ENCODE measurements around the gene HEXB. TPM values are rescaled to one million over a fixed set of nuclear protein-coding genes. Genes with fewer than 3 reads are reported as not detected.

Gene HEXB
- total RNA-seq, 1 experiment from 2014 or later = 248 TPM

DNA sequence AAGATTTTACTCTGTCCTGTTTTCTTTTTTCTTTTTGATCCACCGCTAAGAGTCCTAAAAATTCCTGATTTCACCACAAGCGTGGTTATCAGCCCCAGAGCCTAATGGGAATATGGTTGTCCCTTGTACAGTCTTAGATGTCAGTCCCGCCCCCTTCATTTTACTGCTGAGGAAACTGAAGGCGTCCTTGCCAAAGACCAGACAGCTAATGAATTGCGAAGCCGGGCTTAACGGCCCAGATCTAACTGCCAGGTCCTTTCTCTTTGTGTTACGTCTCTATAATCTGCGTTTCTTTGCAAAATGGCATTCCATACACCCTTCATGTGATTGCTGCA is 82.5 kb downstream of the HEXB start:
- Histone ChIP-seq H3K4me1 (ENCODE audit: control insufficient read depth, insufficient read depth, low read length) (peaks cover 22% of the 10 kb centered on the region), H3K27me3 (ENCODE audit: control insufficient read depth, insufficient read depth, low read length) (no peaks in the 10 kb centered on the region), H3K9me3 (ENCODE audit: control insufficient read depth, insufficient read depth, low read depth, low read length) (no peaks in the 10 kb centered on the region), H3K4me3 (ENCODE audit: low read depth in 2 of 2, low read length in 2 of 2) (peak overlapping the region; percentile 99 to 100), H3K36me3 (ENCODE audit: control insufficient read depth, insufficient read depth, low read length) (peaks cover 32% of the 10 kb centered on the region), H3K27ac (ENCODE audit: low read length) (peak overlapping the region; percentile 98)
- TF ChIP-seq TCF7L2 (IDR thresholded peaks at IDR 0.05; ENCODE audit: low read depth, low read length) = no peak
- TF ChIP-seq SIN3A (IDR thresholded peaks at IDR 0.05; ENCODE audit: borderline replicate concordance, insufficient read depth, low read depth, low read length) = no peak
- TF ChIP-seq, protein P1, sequence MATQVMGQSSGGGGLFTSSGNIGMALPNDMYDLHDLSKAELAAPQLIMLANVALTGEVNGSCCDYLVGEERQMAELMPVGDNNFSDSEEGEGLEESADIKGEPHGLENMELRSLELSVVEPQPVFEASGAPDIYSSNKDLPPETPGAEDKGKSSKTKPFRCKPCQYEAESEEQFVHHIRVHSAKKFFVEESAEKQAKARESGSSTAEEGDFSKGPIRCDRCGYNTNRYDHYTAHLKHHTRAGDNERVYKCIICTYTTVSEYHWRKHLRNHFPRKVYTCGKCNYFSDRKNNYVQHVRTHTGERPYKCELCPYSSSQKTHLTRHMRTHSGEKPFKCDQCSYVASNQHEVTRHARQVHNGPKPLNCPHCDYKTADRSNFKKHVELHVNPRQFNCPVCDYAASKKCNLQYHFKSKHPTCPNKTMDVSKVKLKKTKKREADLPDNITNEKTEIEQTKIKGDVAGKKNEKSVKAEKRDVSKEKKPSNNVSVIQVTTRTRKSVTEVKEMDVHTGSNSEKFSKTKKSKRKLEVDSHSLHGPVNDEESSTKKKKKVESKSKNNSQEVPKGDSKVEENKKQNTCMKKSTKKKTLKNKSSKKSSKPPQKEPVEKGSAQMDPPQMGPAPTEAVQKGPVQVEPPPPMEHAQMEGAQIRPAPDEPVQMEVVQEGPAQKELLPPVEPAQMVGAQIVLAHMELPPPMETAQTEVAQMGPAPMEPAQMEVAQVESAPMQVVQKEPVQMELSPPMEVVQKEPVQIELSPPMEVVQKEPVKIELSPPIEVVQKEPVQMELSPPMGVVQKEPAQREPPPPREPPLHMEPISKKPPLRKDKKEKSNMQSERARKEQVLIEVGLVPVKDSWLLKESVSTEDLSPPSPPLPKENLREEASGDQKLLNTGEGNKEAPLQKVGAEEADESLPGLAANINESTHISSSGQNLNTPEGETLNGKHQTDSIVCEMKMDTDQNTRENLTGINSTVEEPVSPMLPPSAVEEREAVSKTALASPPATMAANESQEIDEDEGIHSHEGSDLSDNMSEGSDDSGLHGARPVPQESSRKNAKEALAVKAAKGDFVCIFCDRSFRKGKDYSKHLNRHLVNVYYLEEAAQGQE (IDR thresholded peaks at IDR 0.05; ENCODE audit: insufficient read depth in 1 of 2, low read depth in 2 of 2, low read length in 1 of 2) = no peak
- TF ChIP-seq POLR2AphosphoS5 (IDR thresholded peaks at IDR 0.05; ENCODE audit: low read depth, low read length) = no peak
- no peak for TF ChIP-seq CTCF (IDR thresholded peaks at IDR 0.05)
- no peak for DNase-seq (ENCODE audit: low read depth, low spot score)
- peak; percentile 55 for ATAC-seq
- ChIA-PET POLR2A (no interaction called here), CTCF (no interaction called here)
- TSS peak; percentile 86 for BruUV-seq (replicated peaks)
- intact Hi-C loops (cut with micrococcal nuclease; ENCODE audit: unreplicated experiment) (loop anchor here (10.0 kb wide), 1 partner anchor 147 kb away; no protein-coding TSS in a partner anchor), in situ Hi-C loops (cut with HindIII; ENCODE audit: low pct_unique_long_range_greater_than_20kb, low sequenced_read_pairs) (no loop called here)

Other genes starting within 250 kb of the HEXB start
- 37.0 TPM for gene ENC1, start 44.5 kb upstream of the HEXB start, total RNA-seq (2021; ENCODE audit: unreplicated experiment)
- 22.5 TPM for gene GFM2, start 81.9 kb downstream of the HEXB start, total RNA-seq (2021; ENCODE audit: unreplicated experiment)
- gene NSA2, start 82.0 kb downstream of the HEXB start, total RNA-seq (2021; ENCODE audit: unreplicated experiment) = 42.7 TPM
- gene FAM169A, start 181.2 kb downstream of the HEXB start, total RNA-seq (2021; ENCODE audit: unreplicated experiment) = 23.1 TPM

Data from Panc1 (cell line).